ENCODE results near the gene PKIG. TPM values are rescaled to one million over a fixed set of nuclear protein-coding genes. Genes with fewer than 3 reads are reported as not detected.

PKIG gene
- total RNA-seq, 1 donor from 2014 or later, result 11.3 TPM

- no peak for ATAC-seq
These were observed 37.7 kb downstream of the PKIG start for GRCh38 chr20:44620030-44620429.

- ATAC-seq, result no peak
These were observed 38.9 kb downstream of the PKIG start for GRCh38 chr20:44621325-44621724.

- ATAC-seq, result no peak
These were observed 39.6 kb downstream of the PKIG start for GRCh38 chr20:44621939-44622338.

GRCh38 chr20:44622501-44623270, 40.3 kb downstream of the PKIG start:
- no peak for ATAC-seq

GRCh38 chr20:44624152-44624551, 41.8 kb downstream of the PKIG start:
- no peak for ATAC-seq

- no peak for ATAC-seq
These were observed 42.4 kb downstream of the PKIG start for GRCh38 chr20:44624743-44625271.

GRCh38 chr20:44625361-44625760, 43.0 kb downstream of the PKIG start:
- ATAC-seq, result no peak

- ATAC-seq, result no peak
These were observed 43.9 kb downstream of the PKIG start for GRCh38 chr20:44626278-44626677.

- ATAC-seq, result no peak
These were observed 45.1 kb downstream of the PKIG start for GRCh38 chr20:44627364-44628010.

- ATAC-seq, result no peak
These were observed 46.6 kb downstream of the PKIG start for GRCh38 chr20:44629017-44629385.

- ATAC-seq, result no peak
These were observed 47.2 kb downstream of the PKIG start for GRCh38 chr20:44629542-44629941.

- ATAC-seq, result no peak
These were observed 47.9 kb downstream of the PKIG start for GRCh38 chr20:44630297-44630696.

GRCh38 chr20:44632103-44632752, 49.8 kb downstream of the PKIG start:
- no peak for ATAC-seq

- ATAC-seq, result no peak
These were observed 50.9 kb downstream of the PKIG start for GRCh38 chr20:44633187-44633810.

GRCh38 chr20:44633872-44634600, 51.7 kb downstream of the PKIG start:
- ATAC-seq, result no peak

GRCh38 chr20:44635877-44636276, 53.5 kb downstream of the PKIG start:
- ATAC-seq, result no peak

GRCh38 chr20:44637042-44637441, 54.7 kb downstream of the PKIG start:
- ATAC-seq, result no peak

- no peak for ATAC-seq
These were observed 55.4 kb downstream of the PKIG start for GRCh38 chr20:44637522-44638372.

GRCh38 chr20:44640522-44640921, 58.1 kb downstream of the PKIG start:
- ATAC-seq, result no peak

- peak; percentile 6 for ATAC-seq
These were observed 58.9 kb downstream of the PKIG start for GRCh38 chr20:44641325-44641724.

All from esophagus mucosa (tissue), 1 donor.